Panc1 (cell line): ENCODE data around the gene RIPOR2. TPM values are rescaled to one million over a fixed set of nuclear protein-coding genes. Genes with fewer than 3 reads are reported as not detected.

Source experiments
- ATAC-seq: fragments of 200-7000 bp; cut with Tn5 transposase; 2 replicates; pipeline ENCODE4 v1.9.1; 2020; ENCODE audit warnings: mild to moderate bottlenecking, moderate library complexity
- BruUV-seq: library from RNA; stranded (reverse); fragments of 400-500 nt; replicated peaks from 2 replicates; lab custom pipeline; 2021; lab: Mats Ljungman, UMichigan
- CTCF ChIA-PET: fragments of 300-600 bp; sonication (Branson Sonifier 250); formaldehyde crosslinking; loops from one replicate; lab custom pipeline; 2022; ENCODE audit warnings: antibody characterized with exemption; lab: Charles Lee
- POLR2A ChIA-PET: fragments of 300-600 bp; sonication (Branson Sonifier 250); formaldehyde crosslinking; loops from one replicate; lab custom pipeline; 2022; ENCODE audit warnings: antibody characterized with exemption; lab: Charles Lee
- DNase-seq: peaks from one replicate; pipeline ENCODE4 v3.0.0-alpha.2; 2010; ENCODE audit warnings: low read depth, low spot score
- H3K27ac ChIP-seq: 2 replicates; pipeline ENCODE4 v1.5.1; 2011; ENCODE audit warnings: mild to moderate bottlenecking, low read length, inconsistent platforms
- H3K27me3 ChIP-seq: fragments of 200-500 bp; sonication (Bioruptor generic); 2 replicates; pipeline ENCODE4 v1.6.0; 2014; ENCODE audit warnings: low read length, inconsistent platforms; ENCODE audit not compliant: control insufficient read depth, insufficient read depth
- H3K36me3 ChIP-seq: fragments of 200-500 bp; sonication (Bioruptor generic); 2 replicates; pipeline ENCODE4 v1.5.1; 2014; ENCODE audit warnings: inconsistent platforms, mild to moderate bottlenecking, low read length, moderate library complexity; ENCODE audit not compliant: control insufficient read depth, insufficient read depth
- H3K4me1 ChIP-seq: 2 replicates; pipeline ENCODE4 v1.5.1; 2011; ENCODE audit warnings: inconsistent platforms, mild to moderate bottlenecking, low read length, moderate library complexity; ENCODE audit not compliant: control insufficient read depth, insufficient read depth
- H3K4me3 ChIP-seq, 2 experiments: 2 replicates each; pipeline ENCODE4 v1.5.1; 2011 to 2012; ENCODE audit warnings: low read depth in 2 of 2, low read length in 2 of 2, mild to moderate bottlenecking in 2 of 2, inconsistent platforms in 1 of 2, moderate library complexity in 1 of 2
- H3K9me3 ChIP-seq: fragments of 200-500 bp; sonication (Bioruptor generic); 2 replicates; pipeline ENCODE4 v1.5.1; 2014; ENCODE audit warnings: low read depth, mild to moderate bottlenecking, inconsistent platforms, low read length, moderate library complexity; ENCODE audit not compliant: control insufficient read depth, insufficient read depth
- POLR2AphosphoS5 ChIP-seq: IDR thresholded peaks from 2 replicates; pipeline ENCODE4 v1.6.1; 2012; ENCODE audit warnings: mild to moderate bottlenecking, low read depth, low read length, moderate library complexity
- REST ChIP-seq, 2 experiments: IDR thresholded peaks; 2 replicates each; pipeline ENCODE4 v1.6.1; 2011 to 2012; ENCODE audit warnings: low read depth in 2 of 2, control low read depth in 1 of 2, low read length in 1 of 2, mild to moderate bottlenecking in 1 of 2, moderate library complexity in 1 of 2; ENCODE audit not compliant: insufficient read depth in 1 of 2
- SIN3A ChIP-seq: IDR thresholded peaks from 2 replicates; pipeline ENCODE4 v1.6.1; 2012; ENCODE audit warnings: low read depth, mild to moderate bottlenecking, low read length, moderate library complexity, borderline replicate concordance; ENCODE audit not compliant: insufficient read depth
- TCF7L2 ChIP-seq: IDR thresholded peaks from 2 replicates; pipeline ENCODE4 v1.6.1; 2011; ENCODE audit warnings: mild to moderate bottlenecking, low read depth, low read length, inconsistent platforms
- in situ Hi-C: cut with HindIII; loops from 2 replicates; pipeline ENCODE4 v1.10.0; 2016; ENCODE audit warnings: low sequenced_read_pairs, low pct_unique_long_range_greater_than_20kb
- intact Hi-C: fragments of 100-400 bp; cut with micrococcal nuclease; formaldehyde crosslinking; loops from one replicate; pipeline ENCODE4 v1.10.0; 2022; ENCODE audit not compliant: unreplicated experiment
- total RNA-seq: library from RNA; stranded (reverse); gene quantifications from one replicate; pipeline ENCODE4 v1.2.1, GENCODE V29; 2021; ENCODE audit not compliant: unreplicated experiment
- TF ChIP-seq, protein P1 (sequence below): fragments of 450-650 bp; IDR thresholded peaks from 2 replicates; pipeline ENCODE4 v1.5.1; 2017; ENCODE audit warnings: mild to moderate bottlenecking

The RIPOR2 gene
- total RNA-seq, 1 experiment from 2014 or later, result 0.54 TPM

GRCh38 chr6:24788031-24788665 is 147.6 kb downstream of the RIPOR2 start:
- CTCF ChIA-PET, result no interaction called here
- Histone ChIP-seq H3K4me1 (no peaks in the 10 kb centered on the region), H3K4me3 (no peak overlapping the region), H3K27me3 (no peaks in the 10 kb centered on the region), H3K36me3 (peaks cover 32% of the 10 kb centered on the region), H3K9me3 (no peaks in the 10 kb centered on the region), H3K27ac (no peak overlapping the region)
- intact Hi-C loops (no loop called here), in situ Hi-C loops (no loop called here)
- no peak for DNase-seq
- ATAC-seq, result no peak
- POLR2A ChIA-PET, result no interaction called here
- TF ChIP-seq POLR2AphosphoS5, result no peak
- TF ChIP-seq TCF7L2, result no peak
- TF ChIP-seq REST (IDR thresholded peaks at IDR 0.05; ENCODE audit: insufficient read depth in 1 of 2, low read depth in 2 of 2, low read length in 1 of 2), result no peak
- TF ChIP-seq, protein P1, sequence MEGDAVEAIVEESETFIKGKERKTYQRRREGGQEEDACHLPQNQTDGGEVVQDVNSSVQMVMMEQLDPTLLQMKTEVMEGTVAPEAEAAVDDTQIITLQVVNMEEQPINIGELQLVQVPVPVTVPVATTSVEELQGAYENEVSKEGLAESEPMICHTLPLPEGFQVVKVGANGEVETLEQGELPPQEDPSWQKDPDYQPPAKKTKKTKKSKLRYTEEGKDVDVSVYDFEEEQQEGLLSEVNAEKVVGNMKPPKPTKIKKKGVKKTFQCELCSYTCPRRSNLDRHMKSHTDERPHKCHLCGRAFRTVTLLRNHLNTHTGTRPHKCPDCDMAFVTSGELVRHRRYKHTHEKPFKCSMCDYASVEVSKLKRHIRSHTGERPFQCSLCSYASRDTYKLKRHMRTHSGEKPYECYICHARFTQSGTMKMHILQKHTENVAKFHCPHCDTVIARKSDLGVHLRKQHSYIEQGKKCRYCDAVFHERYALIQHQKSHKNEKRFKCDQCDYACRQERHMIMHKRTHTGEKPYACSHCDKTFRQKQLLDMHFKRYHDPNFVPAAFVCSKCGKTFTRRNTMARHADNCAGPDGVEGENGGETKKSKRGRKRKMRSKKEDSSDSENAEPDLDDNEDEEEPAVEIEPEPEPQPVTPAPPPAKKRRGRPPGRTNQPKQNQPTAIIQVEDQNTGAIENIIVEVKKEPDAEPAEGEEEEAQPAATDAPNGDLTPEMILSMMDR, result no peak
- TF ChIP-seq SIN3A, result no peak
- no TSS peak for BruUV-seq

- H3K27ac ChIP-seq, result no peak overlapping the region
- ATAC-seq, result no peak
Observed at GRCh38 chr6:24780206-24780605, 155.6 kb downstream of the RIPOR2 start.

More at GRCh38 chr6:24780206-24780605, 155.6 kb downstream of the RIPOR2 start:
- POLR2A ChIA-PET, result no interaction called here
- in situ Hi-C loops (no loop called here), intact Hi-C loops (no loop called here)
- DNase-seq, result no peak
- Histone ChIP-seq H3K27me3 (no peaks in the 10 kb centered on the region), H3K4me1 (peaks cover 26% of the 10 kb centered on the region; the same call in 1 of the 2 replicates), H3K9me3 (no peaks in the 10 kb centered on the region), H3K4me3 (no peak overlapping the region), H3K36me3 (peaks cover 41% of the 10 kb centered on the region)
- BruUV-seq, result no TSS peak
- CTCF ChIA-PET, result no interaction called here
- TF ChIP-seq POLR2AphosphoS5 (no peak), REST (IDR thresholded peaks at IDR 0.05; ENCODE audit: insufficient read depth in 1 of 2, low read depth in 2 of 2, low read length in 1 of 2) (no peak), SIN3A (no peak), TCF7L2 (no peak)
- TF ChIP-seq, protein P1, result no peak
